Pons (tissue), 1 donor: Measurements from ENCODE around the gene APOLD1.

Source experiments
- DNase-seq: peaks from one replicate; pipeline ENCODE4 v3.0.0-alpha.2; 2016; ENCODE audit warnings: low spot score

Gene APOLD1

GRCh38 chr12:12839873-12840579 is 54.6 kb downstream of the APOLD1 start:
- no peak for DNase-seq

GRCh38 chr12:12840580-12840899 is 55.1 kb downstream of the APOLD1 start:
- DNase-seq, result no peak
